HG03565 (cell line): ENCODE data around the gene SLC15A3.

Source experiments
- ATAC-seq: cut with Tn5 transposase; IDR thresholded peaks from one replicate; pipeline ENCODE4 v1.9.1; 2021; ENCODE audit warnings: mild to moderate bottlenecking, moderate library complexity; ENCODE audit not compliant: unreplicated experiment

SLC15A3 gene

DNA sequence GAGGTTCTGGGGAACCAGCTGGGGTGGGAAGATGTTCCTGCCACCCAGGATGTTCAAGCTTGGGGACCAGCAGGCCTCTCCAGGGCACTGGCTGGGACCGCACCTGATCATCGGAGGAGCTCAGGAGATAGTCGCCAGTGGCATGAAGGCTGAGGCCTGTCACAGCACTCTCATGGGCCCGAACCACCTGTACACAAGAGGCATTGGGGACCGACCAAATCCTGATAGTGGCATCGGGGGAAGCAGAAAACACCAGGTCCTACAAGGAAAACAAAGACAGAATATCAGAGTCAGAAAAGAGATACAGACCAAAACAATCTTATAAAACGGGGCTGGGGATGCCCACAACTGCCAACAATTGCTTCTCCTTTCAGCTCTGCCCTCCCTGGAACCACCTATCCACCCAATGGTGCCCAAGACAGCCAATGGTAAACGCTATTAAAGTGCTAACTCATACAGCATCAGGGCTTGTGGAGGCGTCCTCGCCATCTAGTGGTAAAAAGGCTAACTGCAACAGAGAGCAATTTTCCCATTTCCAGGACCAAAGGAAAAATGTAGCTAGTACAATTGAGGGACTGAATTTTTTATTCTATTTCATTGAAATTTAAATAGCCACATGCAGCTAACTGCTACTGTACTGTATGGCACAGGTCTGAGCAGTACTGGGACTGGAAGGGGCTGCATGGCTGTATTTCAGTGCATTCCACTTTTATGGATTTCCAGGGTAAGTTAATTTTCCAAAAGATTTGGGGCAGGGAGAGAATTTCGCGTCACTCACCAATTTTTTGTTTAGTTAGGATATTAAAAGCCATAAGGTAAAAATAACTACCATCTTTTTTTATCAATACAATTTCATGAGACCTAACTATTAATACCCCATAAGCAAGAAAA is 52.7 kb downstream of the SLC15A3 start:
- no peak for ATAC-seq

DNA sequence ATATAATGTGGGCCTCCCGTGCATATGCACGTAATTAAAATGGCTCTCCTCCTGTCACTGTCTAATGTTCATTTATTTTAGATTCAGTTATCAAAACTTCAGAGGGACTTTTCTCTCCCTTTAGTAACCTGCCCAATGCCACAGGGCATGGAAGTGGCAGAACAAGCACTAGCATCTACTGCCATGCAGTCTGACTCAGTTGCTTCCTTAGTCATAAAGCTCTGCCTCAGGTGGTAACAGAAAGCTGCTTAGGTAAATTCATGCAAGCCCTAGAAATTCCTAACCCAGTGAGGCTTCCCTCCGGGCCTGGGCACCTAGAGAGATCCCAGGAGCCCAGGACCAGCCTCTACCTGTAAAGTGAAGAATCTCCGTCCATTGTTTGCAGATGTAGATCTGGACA is 54.5 kb downstream of the SLC15A3 start:
- ATAC-seq, result no peak

DNA sequence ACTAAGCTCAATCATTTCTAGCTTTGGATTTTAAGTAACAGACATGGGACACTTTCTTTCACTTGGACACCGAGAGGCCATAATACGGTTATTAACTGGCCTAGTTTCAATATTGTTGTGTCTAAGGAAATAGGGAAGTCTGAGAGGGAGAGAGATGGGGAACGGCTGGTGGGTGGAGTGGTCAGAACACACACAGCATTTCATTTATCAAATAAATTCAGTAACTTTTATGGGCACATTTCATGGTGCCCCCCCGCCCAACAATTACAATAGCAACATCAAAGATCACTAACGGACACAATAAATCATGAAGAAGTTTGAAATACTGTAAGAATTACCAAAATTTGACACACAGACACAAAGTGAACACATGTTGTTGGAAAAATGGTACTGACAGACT is 56.3 kb downstream of the SLC15A3 start:
- ATAC-seq, result no peak

DNA sequence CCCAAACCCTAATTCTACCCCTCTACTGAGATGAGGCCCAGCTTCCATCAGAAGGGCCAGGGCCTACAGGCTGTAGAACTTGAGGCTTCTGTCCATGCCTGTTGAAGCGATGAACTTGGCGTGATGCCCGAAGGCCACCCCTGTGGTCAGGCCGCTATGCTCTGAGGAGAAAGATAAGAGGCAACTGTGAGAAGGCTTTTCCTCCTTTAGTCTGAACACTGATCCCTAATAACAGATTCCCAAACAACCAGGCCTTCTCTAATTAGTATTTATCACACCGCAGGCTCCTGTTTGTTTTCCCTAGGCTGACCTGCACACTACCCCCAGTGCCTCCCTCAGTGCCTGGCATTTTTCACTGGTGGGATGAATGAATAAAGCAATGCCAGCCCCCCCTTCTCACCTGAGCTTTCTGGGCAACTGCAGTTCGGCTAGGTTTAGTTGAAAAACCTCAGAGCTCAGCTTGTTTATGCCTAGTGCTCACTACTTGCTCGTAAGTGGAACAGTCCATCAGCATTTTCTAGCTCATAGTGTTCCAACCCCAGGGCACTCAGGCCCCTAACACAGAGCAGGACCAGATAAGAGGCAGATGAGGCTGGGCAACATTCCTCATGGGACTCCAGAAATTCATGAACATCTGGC is 60.8 kb downstream of the SLC15A3 start:
- ATAC-seq, result no peak

DNA sequence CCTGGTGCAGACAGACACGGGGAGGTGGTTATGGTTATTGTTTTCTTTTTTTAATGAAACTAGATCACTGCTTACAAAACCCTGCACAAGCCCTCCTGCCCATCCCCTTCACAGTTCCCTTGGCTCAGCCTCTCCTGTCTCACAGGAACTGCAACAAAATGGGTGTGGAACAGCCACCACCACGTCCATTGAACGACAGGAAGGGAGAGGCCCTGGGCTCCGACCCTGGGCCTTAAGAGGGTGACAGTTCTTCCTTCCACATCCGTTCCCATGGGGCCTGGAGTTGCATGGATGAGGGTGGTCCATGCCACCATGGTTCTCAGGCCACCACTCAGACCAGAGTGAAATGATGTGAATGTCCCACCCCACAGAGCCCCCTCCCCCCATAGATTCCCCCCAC is 61.3 kb downstream of the SLC15A3 start:
- ATAC-seq, result no peak

DNA sequence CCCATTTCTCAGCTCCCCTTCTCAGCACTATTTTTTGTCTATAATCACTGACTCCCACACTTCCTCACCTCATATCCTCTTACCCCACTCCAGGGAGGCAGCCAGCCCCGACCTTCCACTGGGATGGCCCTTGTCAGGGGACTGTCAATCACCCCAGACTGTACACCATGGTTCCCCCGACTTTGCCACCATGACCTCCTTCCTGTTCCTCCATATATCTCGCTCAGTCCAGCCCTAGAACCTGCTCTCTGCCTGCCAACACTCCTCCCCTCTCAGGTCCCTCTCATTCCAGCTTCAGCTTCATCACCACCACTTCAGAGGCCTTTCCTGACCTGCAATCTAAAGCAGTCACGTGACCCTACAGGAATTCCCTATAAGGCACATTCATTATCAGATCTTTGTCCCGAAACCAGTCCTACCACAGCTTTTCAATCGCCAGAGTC is 62.1 kb downstream of the SLC15A3 start:
- no peak for ATAC-seq

DNA sequence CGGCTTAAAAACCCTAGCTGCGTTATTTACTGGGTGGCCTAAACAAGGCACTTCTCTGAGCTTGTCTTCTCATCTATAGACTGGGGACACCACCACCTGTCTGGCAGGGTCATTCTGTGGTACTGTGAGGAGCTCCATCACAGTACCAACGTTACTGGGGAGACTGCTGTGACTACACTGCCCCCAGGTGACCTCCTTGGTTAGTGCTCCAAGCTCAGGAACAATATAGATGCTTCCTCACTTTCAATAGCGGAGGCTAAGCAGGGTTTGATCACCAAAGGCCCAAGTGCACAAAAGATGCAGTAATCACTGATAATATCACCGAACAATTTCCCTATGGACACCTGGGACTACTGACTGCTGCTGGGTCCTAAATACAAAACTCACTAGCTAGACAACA is 64.4 kb downstream of the SLC15A3 start:
- ATAC-seq, result no peak
